GM10266 (cell line): ENCODE data around the gene MRPL52.
"Not testable (repeated sequence)": the region's sequence is repeated elsewhere in the genome, so short reads cannot be mapped to it uniquely, and the experiment has no call there.

Experiments
- DNase-seq: peaks from one replicate; pipeline ENCODE4 v3.0.0; 2012; ENCODE audit errors: extremely low spot score
- TF ChIP-seq, protein P1 (sequence below): IDR thresholded peaks from 2 replicates; pipeline ENCODE4 v1.5.1; 2012; ENCODE audit warnings: mild to moderate bottlenecking, low read depth; ENCODE audit not compliant: control insufficient read depth, insufficient read depth; ENCODE audit errors: missing control alignments

MRPL52 gene

DNA sequence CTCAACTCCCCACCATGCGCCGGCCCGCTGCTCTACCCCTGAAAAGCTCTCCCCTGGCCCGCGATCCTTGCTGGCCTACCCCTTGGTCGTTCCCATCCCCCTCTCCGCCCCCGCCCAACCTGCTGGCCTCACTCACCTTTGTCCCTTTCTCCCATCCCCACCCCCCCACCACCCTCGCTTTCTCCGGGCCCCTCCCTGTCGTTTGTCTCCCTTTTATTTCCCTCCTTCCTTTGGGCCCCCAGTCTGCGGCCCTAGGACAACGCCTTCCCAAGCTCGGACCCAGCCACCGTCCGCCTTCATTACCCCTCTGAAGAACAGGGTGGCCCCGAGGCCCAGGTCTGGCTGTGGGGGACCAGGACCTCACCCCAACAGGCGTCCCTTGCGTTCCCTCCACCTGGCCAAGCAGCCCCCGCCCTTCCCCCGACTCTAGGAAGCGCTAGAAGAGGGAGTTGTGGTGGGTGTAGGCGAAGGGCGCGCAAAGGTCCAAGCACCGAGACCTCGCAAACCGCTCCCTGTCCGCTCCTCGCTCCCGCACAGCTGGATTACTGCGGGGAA is 7.6 kb upstream of the MRPL52 start:
- no peak for DNase-seq
- TF ChIP-seq, protein P1, sequence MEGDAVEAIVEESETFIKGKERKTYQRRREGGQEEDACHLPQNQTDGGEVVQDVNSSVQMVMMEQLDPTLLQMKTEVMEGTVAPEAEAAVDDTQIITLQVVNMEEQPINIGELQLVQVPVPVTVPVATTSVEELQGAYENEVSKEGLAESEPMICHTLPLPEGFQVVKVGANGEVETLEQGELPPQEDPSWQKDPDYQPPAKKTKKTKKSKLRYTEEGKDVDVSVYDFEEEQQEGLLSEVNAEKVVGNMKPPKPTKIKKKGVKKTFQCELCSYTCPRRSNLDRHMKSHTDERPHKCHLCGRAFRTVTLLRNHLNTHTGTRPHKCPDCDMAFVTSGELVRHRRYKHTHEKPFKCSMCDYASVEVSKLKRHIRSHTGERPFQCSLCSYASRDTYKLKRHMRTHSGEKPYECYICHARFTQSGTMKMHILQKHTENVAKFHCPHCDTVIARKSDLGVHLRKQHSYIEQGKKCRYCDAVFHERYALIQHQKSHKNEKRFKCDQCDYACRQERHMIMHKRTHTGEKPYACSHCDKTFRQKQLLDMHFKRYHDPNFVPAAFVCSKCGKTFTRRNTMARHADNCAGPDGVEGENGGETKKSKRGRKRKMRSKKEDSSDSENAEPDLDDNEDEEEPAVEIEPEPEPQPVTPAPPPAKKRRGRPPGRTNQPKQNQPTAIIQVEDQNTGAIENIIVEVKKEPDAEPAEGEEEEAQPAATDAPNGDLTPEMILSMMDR = no peak

- DNase-seq = peak; percentile 69
- TF ChIP-seq, protein P1 = peak; percentile 81
Measured at GRCh38 chr14:22822571-22823098, 7.1 kb upstream of the MRPL52 start.

DNA sequence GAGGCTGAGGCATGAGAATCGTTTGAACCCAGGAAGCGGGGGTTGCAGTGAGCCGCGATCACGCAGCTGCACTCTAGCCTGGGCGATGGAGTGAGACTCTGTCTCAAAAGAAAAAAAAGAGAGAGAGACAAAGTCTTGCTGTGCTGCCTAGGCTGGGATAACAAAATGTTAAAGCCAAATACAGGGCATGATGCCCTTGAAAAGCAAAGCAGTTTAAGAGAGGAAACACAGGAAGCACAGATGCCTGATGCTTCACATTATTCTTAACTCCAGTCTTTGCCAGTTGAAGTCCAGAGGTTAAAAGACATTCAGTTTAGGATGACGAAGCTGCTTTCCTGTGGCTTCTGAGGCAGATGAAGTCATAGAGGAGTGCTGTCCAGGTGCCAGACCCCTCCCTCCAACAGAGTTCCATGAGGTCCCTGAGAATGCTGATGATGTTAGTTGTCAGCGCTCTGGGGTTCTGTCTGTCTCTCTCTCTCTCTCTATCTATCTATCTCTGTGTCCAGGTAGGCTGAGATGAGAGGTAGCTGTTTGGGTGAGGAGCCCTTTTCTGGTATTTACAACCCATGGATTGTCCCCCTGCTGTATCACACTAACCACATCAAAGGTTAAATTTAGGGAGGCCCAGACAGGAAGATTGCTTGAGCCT is 4.9 kb upstream of the MRPL52 start:
- TF ChIP-seq, protein P1 = no peak
- no peak for DNase-seq

GRCh38 chr14:22829076-22829660 is 519 bp upstream of the MRPL52 start:
- not testable (repeated sequence) for DNase-seq

DNA sequence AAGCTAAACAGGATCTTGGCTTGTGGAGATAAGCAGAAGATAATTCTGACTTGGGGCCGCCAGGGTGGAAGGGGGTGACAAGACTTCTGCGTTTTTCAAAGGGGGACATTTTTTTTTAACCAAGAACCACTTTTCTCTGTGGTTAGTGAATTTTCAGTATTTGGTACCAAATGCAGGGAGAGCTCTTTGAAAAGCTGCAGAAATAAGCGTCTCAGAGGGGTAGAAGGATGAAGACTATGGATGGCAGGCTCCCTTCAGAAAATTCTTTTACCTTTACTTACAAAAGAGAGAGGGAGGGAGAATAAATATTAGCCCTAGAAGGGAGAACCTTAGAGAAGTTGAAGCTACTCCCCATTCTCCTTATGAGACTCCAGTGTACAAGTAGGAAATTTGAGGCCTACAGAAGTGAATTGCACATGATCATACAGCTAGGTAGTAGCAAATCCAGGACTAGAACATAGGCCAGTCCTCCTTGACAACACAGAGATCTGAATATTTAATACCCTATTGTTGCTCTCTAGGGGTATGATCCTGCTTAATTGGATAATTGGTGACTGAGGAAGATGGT is 840 bp downstream of the MRPL52 start:
- DNase-seq = no peak
- TF ChIP-seq, protein P1 = no peak

GRCh38 chr14:22835505-22835904 is 5.8 kb downstream of the MRPL52 start:
- DNase-seq = no peak
- TF ChIP-seq, protein P1 = no peak

GRCh38 chr14:22836301-22837113 is 6.8 kb downstream of the MRPL52 start, which contains the start of gene MMP14:
Gene MMP14 (plus strand): TSS chr14:22836585. CDS start chr14:22836818, 233 bp downstream.
- TF ChIP-seq, protein P1 = no peak

More at GRCh38 chr14:22836301-22837113, 6.8 kb downstream of the MRPL52 start, which contains the start of gene MMP14:
- DNase-seq = no peak
